ENCODE data around the gene EDN3. TPM values are rescaled to one million over a fixed set of nuclear protein-coding genes. Genes with fewer than 3 reads are reported as not detected.

Gene EDN3
- total and polyA plus RNA-seq, 9 of the 15 experiments (the other 6 are each of a cell fraction or from before 2014, with no cell fraction given) = not detected

- Histone ChIP-seq H3K79me2 (ENCODE audit: control insufficient read depth, insufficient read depth, low read length) (no peaks in the 10 kb centered on the region), H3K4me2 (ENCODE audit: insufficient read depth, low read length) (no peak overlapping the region), H4K20me1 (replicated peaks; ENCODE audit: control insufficient read depth, insufficient read depth, low read length) (peaks cover 6% of the 10 kb centered on the region; the same call in 1 of the 2 replicates), H2AFZ (ENCODE audit: low read depth, low read length) (no peak overlapping the region), H3K9me3 (replicated peaks; ENCODE audit: control insufficient read depth, insufficient read depth, low read depth, low read length) (no peaks in the 10 kb centered on the region), H3K9ac (ENCODE audit: insufficient read depth in 1 of 2, low read depth in 2 of 2, low read length in 2 of 2) (no peak overlapping the region), H3K27me3 (ENCODE audit: control insufficient read depth in 2 of 2, insufficient read depth in 2 of 2, low read length in 2 of 2) (peaks cover 24 to 36% of the 10 kb centered on the region in 2 experiments), H3K4me3 (no peak overlapping the region), H3K27ac (ENCODE audit: extremely low read depth, low read depth, low read length) (no peak overlapping the region), H3K36me3 (ENCODE audit: control insufficient read depth, insufficient read depth, low read length) (no peaks in the 10 kb centered on the region), H3K9me1 (ENCODE audit: control insufficient read depth, insufficient read depth, low read length) (no peaks in the 10 kb centered on the region), H3K4me1 (replicated peaks in 1 of 2; ENCODE audit: control insufficient read depth in 2 of 2, insufficient read depth in 2 of 2, low read length in 2 of 2) (no peaks in the 10 kb centered on the region)
- ChIA-PET POLR2A (no interaction called here), CTCF (ENCODE audit: low intra/inter-chr PET ratio) (no interaction called here)
- WGBS (ENCODE audit: insufficient coverage, low coverage, missing lambda C conversion rate) = 0% methylated on average over 1 of the region's 2 CpGs
- FAIRE-seq = no peak
- ATAC-seq = no peak
- intact Hi-C loops (cut with micrococcal nuclease) = no loop called here
- DNase-seq (ENCODE audit: extremely low read depth in 1 of 4, low spot score in 3 of 4) = no peak
- no TSS peak for BruUV-seq (replicated peaks)
- in situ Hi-C loops (cut with MboI) = no loop called here
- TF ChIP-seq ZNF586 (CRISPR knock-in tag; conservative IDR thresholded peaks at IDR 0.05) = no peak
- TF ChIP-seq NRF1 (conservative IDR thresholded peaks at IDR 0.05 in 1 of 2, IDR thresholded peaks at IDR 0.05 in 1 of 2) = no peak
- no peak for TF ChIP-seq POLR2B (IDR thresholded peaks at IDR 0.05; ENCODE audit: low read depth, partially characterized antibody)
- TF ChIP-seq ZNF41 (CRISPR knock-in tag; conservative IDR thresholded peaks at IDR 0.05) = no peak
- no peak for TF ChIP-seq ADNP (tag; IDR thresholded peaks at IDR 0.05)
- TF ChIP-seq ZNF143 (CRISPR knock-in tag; IDR thresholded peaks at IDR 0.05) = no peak
- no peak for TF ChIP-seq RBM17 (IDR thresholded peaks at IDR 0.05; ENCODE audit: borderline replicate concordance, low read depth, low read length)
- TF ChIP-seq E2F4 (CRISPR knock-in tag; IDR thresholded peaks at IDR 0.05; ENCODE audit: low read depth) = no peak
- TF ChIP-seq ZNF699 (CRISPR knock-in tag; IDR thresholded peaks at IDR 0.05; ENCODE audit: insufficient replicate concordance) = no peak
- TF ChIP-seq ZNF609 (CRISPR knock-in tag; IDR thresholded peaks at IDR 0.05; ENCODE audit: borderline replicate concordance) = no peak
- TF ChIP-seq NEUROD1 (IDR thresholded peaks at IDR 0.05; ENCODE audit: borderline replicate concordance, low read depth, low read length, partially characterized antibody) = no peak
- no peak for TF ChIP-seq CBX3 (IDR thresholded peaks at IDR 0.05; ENCODE audit: borderline replicate concordance in 1 of 2, low read length in 2 of 2)
- TF ChIP-seq CREB5 (CRISPR knock-in tag; IDR thresholded peaks at IDR 0.05) = no peak
- TF ChIP-seq HOMEZ (CRISPR knock-in tag; IDR thresholded peaks at IDR 0.05) = no peak
Observed at GRCh38 chr20:59326188-59326587, 25.8 kb downstream of the EDN3 start.

All from K562 (cell line).